WI38 (cell line): ENCODE measurements around the gene SCLY.

Experiments used
- H3K4me3 ChIP-seq: 2 replicates; pipeline ENCODE4 v1.5.1; 2011; ENCODE audit warnings: low read depth, mild to moderate bottlenecking, control low read depth, low read length
- TF ChIP-seq, protein P1 (sequence below): IDR thresholded peaks from 2 replicates; pipeline ENCODE4 v1.5.1; 2012; ENCODE audit warnings: low read depth, mild to moderate bottlenecking, control low read depth, low read length

SCLY gene

DNA sequence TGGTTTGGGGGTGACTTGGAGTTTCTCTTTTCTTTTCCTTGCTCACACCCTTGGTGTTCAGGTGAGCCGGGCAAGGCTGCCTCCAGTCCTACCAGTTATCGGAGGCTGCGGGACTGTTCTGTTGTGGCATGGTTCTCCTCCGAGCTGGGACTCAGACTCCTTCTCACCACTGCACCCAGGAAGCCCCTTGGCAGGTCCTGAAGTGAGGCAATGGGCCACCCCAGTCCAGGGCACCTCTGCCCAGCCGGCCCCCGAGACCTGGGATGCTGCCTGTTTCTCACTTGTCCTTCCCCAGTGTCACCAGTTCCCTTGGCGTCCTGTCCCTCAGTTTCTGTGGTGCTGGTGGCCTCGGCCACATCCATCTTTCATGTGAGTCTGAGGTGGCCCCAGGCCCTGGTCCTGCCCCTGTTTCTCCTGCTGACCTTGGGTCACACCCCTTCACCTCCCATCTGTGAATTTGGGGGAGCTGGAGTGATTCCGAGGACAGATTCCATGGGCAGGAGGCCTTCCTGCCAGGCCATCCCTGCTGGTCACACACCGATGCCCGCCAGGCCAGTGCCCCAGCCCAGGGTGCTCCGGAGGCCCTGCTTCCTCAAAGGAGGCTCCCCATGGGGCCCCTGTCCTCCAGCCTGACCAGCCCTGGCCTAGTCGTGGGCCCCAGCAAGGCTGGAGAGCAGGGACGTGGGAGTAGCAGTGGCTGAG is 71.1 kb downstream of the SCLY start:
- TF ChIP-seq, protein P1, sequence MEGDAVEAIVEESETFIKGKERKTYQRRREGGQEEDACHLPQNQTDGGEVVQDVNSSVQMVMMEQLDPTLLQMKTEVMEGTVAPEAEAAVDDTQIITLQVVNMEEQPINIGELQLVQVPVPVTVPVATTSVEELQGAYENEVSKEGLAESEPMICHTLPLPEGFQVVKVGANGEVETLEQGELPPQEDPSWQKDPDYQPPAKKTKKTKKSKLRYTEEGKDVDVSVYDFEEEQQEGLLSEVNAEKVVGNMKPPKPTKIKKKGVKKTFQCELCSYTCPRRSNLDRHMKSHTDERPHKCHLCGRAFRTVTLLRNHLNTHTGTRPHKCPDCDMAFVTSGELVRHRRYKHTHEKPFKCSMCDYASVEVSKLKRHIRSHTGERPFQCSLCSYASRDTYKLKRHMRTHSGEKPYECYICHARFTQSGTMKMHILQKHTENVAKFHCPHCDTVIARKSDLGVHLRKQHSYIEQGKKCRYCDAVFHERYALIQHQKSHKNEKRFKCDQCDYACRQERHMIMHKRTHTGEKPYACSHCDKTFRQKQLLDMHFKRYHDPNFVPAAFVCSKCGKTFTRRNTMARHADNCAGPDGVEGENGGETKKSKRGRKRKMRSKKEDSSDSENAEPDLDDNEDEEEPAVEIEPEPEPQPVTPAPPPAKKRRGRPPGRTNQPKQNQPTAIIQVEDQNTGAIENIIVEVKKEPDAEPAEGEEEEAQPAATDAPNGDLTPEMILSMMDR = no peak
- no peak overlapping the region for H3K4me3 ChIP-seq

DNA sequence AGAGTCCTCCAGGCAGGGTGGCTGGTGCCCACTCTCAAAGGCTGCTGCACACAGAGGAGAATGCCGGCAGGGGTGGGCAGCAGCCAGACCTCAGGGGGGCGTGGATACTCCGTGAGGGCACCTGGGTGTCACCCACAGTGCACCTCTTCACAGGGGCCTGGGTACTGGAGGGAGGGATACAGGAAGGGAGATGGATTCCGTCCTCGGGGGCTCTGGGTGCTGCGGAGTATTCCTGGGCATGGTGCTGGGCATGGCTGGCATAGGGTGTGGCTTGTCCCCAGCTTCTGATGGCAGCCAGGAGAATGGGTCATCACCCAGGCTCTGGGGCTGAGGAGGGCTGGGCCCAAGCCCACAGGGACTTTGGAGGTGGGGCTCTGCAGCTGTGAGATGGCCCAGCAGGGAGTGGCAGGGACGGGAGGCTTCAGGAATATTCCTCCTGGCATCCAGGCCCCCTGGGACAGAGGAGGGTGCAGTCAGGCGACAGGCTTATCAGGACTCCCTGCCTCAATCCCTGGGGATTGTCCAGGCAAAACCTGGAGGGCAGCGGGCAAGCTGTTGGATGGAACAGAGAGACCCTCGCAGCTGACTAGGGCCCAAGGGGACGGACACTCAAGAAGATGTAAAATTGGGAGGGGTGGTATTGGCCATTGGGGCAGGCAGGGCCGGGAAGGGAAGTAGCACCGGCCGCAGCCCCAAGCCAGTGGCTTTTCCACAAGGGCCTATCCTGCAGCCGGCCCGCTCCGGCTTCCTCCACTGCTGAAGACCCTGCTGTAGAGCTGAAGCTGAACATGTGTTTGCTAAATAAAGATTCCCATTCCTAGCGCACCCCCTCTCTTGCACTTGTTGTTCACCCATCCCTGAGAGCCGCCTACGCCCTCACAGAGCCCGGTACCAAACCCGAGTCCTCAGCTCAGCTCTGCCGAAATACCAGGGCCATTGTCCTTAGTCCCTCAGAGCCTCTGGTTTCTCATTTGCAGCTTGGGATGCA is 72.0 kb downstream of the SCLY start:
- H3K4me3 ChIP-seq = no peak overlapping the region
- TF ChIP-seq, protein P1 = no peak

DNA sequence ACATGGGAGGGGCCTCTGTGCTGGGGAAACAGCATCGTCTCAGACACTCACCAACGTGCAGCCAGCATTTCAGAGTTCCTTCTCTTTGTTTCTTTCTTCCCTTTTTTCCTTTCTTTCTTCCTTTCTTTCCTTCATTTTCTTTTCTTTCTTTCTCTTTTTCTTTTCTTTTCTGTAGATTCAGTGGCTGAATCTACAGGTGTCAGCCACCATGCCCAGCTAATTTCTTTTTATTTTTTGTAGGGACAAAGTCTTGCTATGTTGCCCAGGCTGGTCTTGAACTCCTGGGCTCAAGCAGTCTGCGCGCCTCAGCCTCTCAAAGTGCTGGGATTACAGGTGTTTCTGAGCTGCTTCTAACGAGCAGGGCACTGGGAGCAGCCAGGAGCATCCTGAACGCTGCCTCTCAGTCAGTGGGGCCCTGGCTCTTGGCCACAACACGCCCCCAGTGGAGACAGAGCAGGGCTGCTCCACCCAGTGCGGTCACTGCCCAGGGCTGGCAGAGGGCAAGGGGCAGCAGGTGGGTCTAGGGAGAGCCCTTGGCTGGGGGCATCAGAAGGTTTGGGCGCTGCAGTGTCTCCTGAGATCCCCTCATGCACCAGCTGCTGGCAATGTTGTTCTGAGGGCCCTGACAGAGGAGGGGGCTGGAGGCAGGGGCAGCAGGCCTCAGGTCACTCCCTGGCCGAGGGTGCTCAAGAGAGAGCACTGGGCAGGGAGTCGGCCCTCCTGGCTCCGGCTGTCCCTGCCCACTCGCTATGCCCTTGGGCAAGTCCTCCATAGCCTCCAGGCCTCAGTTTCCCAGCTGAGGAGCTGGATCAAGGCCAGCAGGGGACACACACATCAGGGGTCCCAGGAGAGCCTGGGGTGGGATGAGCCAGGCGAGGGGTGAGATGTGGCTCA is 72.9 kb downstream of the SCLY start:
- H3K4me3 ChIP-seq = no peak overlapping the region
- TF ChIP-seq, protein P1 = no peak

DNA sequence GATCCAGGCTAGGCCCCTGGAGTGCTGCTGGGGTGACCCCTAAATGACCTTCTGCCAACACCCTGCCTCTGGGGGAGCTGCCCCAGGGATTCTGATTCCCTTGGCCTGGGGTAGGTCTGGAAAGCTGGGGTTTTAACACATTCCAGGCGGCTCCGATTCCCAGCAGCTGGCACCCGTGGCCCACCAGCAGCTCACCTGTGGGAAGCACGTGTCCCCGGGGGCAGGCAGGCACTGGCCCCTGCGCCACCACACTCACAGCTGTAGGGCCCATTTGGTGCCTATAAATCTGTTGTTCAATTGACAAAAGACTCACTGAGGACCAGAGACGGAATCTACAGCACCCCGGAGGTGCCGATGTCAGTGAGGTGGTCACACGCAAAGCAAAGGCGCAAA is 73.6 kb downstream of the SCLY start:
- TF ChIP-seq, protein P1 = no peak
- H3K4me3 ChIP-seq = no peak overlapping the region

DNA sequence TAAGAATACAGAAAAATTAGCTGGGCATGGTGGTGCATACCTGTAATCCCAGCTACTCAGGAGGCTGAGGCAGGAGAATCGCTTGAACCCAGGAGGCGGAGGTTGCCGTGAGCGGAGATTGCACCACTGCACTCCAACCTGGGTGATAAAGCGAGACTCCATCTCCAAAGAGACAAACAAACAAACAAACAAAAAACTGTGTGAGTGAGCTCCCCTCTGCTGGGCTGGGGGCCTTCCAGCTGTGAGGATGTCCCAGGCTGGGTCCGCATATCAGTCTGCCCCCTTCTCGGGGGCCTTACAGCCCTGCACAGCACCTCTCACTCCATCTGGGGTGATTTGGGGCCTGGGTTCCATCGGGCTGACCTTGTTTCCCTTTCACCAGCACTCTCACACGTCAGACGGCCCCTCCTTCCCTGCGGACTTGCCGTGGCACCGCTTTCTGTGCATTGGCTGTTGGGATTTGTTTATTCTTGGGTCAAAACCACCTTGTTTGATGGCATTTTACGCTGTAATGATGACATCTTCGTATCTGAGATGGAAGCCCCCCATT is 74.9 kb downstream of the SCLY start:
- TF ChIP-seq, protein P1 = no peak
- no peak overlapping the region for H3K4me3 ChIP-seq

DNA sequence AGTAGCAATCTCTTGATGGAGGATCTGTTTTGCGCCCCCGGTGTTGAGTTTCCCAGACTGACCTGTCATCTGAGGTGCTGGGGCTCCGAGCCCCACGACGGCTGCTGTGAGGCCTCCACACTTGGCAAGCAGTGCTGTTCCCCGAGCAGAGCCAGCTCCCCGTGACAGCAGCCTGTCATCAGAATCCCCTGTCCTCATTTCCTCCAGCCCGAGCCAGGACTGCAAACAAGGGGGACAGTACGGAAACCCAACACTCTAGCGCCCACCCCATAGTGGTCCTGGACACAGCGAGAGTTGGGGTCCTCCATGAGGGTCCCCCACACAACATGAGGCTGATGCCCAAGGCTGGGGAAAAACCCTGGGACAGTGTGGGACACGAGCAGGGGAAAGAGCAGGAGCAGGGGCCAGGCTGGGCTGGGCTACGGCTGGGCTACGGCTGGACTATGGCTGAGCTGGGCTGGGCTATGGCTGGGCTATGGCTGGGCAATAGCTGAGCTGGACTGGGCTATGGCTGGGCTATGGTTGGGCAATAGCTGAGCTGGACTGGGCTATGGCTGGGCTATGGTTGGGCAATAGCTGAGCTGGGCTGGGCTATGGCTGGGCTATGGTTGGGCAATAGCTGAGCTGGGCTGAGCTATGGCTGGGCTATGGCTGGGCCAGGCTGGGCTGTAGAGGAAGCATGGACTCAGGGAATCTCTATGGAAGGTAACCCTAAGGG is 76.2 kb downstream of the SCLY start:
- no peak overlapping the region for H3K4me3 ChIP-seq
- TF ChIP-seq, protein P1 = no peak
